Stimulated activated CD8-positive, alpha-beta memory T cell treated with anti-CD3 and anti-CD28 coated beads, Interleukin-12 subunit alpha, Interleukin-12 subunit beta, amount 100 ng/mL, for 1 hour (primary cell): ENCODE measurements around the gene ZMAT2.
A peak's percentile ranks its signal among the peaks of the same experiment; 100 is the strongest.
"Not testable (repeated sequence)": the region's sequence is repeated elsewhere in the genome, so short reads cannot be mapped to it uniquely, and the experiment has no call there.

Source experiments
- DNase-seq: peaks from one replicate; pipeline ENCODE4 v3.0.0-alpha.2; 2020; ENCODE audit warnings: low read depth

The ZMAT2 gene

DNA sequence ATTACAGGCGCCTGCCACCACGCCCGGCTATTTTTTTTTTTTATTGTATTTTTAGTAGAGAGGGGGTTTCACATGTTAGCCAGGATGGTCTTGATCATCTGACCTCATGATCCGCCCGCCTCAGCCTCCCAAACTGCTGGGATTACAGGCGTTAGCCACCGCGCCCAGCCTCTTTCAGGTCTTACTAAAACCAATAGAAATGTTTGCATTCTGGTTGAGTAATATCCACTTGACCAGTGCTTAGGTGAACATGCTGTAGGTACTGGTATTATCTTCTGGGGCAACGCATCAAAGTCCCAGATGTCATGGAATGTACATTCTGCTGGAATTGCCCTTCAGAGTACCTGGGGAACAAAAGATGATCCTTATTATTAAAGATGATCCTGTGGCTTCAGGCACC lies 8.5 kb downstream of the ZMAT2 start:
- DNase-seq = not testable (repeated sequence)

DNA sequence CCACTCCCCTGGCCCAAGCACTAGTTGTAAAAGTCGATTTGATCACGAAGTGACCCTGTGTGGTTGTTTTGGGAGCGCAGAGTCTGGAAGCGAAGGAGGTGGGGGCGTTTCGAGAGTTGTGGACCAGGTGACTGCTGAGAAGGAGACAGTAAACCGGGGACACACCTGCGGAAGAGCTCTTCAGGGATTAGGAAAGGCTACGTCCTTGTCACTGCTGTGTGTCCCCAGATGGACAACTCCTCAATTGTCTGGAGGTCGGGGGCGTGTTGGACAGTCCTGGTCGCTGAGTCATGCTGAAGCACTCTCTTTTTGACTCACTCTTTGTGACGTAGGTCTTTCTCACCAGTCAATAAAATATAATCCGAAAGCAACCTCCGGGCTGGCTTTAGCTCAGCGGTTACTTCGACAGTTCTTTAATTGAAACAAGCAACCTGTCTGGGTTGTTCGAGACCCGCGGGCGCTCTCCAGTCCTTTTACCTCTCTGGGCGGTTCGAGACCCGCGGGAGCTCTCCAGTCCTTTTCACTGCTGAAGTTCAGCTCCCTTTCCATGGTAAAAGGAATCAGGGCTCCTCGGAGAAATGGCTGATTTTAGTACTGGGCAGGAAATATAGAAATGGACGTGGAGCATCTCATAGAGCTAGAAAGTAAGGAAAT lies 10.8 kb downstream of the ZMAT2 start:
- DNase-seq = peak; percentile 84

DNA sequence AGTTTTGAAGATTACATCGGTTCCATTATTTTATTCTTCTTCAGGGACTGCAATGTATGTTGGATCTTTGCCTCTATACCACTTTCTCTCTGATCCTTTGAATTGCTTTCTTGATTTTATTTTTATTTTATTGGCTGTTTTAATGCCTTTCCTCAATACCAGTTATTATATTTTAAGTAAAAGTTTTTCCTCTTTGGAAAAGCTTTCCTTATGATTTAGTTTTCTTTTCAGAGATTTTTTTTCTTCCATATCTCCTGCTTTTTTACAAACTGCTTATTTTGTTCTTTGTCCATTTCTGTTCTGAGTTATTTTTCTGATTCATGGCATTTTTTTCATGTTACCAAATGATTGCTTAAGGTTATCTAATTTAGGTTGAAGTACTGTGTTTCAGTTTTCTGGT lies 11.5 kb downstream of the ZMAT2 start:
- DNase-seq = no peak

DNA sequence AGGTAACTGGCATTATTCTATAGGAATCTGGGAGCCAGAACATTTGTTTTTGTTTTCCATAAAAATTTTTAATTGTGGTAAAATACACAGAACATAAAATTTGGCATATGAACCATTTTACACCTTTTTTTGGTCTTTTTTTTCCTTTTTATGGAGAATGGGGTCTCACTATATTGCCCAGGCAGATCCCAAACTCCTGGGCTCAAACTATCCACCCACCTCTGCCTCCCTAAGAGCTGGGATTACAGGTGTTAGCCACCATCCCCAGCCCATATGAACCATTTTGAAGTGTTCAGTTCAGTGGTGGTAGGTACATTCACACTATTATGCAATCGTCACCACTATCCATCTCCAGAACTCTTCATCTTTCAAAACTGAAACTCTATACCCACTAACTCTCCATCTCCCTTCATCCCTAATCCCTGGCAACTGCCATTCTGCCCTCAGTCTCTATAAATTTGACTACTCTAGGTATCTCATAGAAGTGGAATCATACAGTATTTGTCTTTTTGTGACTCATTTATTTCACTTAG lies 13.4 kb downstream of the ZMAT2 start:
- DNase-seq = no peak

DNA sequence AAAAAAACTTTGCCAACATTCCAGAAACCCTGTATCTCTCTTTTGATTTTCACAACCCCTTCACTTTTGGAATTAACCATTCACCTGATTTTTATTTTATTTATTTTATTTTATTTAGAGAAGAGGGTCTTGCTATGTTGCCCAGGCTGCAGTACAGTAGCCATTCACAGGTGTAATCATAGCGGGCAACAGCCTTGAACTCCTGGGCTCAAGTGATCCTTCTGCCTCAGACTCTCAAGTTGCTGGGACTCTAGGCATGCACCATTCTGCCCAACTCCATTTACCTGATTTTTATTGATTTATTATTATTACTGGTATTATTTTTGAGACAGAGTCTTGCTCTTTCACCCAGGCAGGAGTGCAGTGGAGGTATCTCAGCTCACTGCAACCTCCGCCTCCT lies 16.0 kb downstream of the ZMAT2 start:
- DNase-seq = not testable (repeated sequence)

DNA sequence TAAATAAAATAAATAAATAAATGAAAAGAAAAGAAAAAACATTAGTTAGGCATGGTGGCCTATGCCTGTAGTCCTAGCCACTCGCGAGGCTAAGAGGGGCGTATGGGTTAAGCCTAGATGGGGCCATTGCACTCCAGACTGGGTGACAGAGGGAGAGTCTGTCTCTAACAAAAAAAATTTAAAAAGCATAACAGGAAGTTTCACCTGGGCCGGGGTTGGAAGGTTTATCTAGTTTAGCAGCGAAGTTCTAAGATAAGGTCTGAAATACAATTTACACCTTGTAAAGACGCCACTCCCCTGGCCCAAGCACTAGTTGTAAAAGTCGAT lies 18.0 kb downstream of the ZMAT2 start:
- no peak for DNase-seq

DNA sequence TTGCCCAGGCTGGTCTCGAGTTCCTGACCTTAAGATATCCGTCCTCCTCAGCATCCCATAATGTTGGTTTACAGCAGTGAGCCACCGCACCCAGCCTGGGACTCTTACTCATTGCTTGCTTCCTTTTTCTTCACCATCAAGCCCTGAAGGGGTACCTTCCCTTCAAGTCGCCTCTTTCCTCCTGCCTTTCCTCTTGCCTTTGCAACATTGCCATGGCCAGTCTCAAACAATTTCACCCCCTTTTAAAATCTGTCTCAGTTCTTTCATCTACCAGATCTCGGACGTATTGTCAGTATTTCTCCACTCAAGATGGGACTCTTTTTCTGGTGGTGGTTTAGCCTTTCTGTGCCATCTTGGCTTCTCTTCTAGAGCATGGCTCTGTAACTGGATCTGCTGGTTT lies 20.5 kb downstream of the ZMAT2 start:
- DNase-seq = not testable (repeated sequence)

DNA sequence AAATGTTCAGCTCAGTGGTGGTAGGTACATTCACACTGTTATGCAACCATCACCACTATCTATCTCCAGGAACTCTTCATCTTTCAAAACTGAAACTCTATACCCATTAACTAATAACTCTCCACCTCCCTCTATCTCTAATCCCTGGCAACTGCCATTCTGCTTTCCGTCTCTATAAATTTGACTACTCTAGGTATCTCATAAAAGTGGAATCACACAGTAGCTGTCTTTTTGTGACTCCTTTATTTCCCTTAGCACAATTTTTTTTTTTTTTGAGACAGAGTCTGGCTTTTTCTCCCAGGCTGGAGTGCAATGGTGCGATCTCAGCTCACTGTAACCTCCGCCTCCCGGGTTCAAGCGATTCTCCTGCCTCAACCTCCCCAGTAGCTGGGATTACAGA lies 21.1 kb downstream of the ZMAT2 start:
- DNase-seq = not testable (repeated sequence)

DNA sequence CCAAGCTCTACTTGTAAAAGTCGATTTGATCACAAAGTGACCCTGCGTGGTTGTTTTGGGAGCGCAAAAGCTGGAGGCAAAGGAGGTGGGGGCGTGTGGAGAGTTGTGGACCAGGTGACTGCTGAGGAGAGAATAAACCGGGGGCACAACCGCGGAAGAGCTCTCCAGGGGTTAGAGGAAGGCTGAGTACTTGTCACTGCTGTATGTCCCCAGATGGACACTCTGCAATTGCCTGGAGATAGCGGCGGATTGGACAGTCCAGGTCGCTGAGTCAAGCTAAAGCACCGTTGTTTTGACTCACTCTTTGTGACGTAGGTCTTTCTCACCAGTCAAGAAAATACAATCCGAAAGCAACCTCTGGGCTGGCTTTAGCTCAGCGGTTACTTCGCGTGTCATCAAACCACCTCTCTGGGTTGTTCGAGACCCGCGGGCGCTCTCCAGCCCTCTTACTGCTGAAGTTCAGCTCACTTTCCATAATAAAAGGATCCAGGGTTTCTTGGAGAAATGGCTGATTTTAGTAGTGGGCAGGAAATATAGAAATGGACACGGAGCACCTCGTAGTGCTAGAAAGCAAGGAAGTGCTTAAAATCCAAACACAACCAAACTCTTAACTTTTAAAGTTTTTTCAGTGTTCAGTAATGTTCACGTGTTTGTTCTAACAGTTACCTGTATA lies 25.7 kb downstream of the ZMAT2 start:
- peak; percentile 42 for DNase-seq

DNA sequence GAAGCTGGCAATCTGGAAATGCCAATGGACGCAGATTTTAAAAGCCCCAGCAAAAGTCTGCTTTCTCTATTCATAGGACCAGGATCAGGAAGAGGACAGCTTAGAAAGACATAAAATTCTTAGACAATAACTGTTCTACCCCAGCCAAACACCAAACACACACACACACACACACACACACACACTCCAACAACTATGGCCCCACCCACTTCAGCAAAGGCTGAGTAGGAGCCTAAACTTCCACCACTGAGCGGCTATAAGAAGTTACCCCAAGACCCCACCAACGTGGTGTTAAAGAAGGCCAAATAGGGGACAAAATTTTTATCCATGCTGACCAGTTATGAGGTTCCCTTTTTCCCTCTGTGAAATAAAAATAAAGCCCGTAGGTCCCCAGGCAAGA lies 32.9 kb downstream of the ZMAT2 start:
- no peak for DNase-seq

DNA sequence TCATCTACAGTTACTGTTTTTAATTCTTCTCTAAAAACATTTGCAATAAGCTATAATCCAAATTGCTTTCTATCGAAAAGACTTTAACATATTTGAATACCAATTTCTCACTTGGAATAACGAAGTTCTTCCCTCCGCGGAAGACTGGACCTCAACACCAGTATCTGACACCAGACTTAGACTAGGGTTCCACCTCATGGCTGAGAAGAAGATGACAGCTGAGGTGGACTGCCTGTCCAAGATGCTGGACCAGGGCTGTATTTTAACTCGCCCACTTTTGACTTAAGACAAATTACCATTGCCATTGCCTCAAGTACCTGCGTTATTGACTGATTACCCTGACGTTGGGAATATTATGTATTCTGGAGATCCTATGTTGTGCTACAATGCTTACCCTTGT lies 34.1 kb downstream of the ZMAT2 start:
- no peak for DNase-seq

DNA sequence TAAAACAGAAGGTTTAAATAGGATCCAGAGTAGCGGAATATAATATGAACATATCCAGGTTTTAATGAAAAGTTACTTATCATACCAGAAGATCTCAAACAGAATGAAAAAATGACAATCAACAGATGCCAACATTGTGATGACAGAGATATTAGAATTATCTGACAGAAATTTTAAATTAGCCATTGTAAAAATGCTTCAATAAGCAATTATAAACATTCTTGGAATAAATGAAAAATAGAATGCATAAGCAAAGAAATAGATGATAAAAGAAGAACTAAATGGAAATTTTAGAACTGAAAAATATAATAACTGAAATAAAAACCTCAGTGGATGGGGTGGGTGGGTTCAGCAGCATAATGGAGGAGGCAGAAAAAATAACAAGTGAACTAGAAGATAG lies 37.2 kb downstream of the ZMAT2 start:
- no peak for DNase-seq

DNA sequence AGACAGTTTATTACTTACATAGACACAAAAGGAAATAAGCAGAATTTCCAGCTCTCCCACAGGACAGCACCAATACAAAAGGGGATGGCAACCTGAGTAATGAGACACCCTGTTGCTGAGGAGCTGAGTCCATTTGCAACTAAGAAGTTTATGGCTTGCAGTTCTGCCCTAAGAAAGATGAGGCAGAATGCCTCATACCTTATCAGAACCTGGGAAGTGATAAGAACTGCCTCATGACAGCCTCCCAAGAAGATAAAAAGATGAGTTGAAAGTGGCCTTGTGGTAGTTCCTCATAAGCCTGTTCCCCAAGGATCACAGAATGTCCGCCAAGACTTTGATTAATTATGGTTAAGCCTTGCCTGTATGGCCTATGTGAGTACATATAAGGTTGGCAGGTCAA lies 41.7 kb downstream of the ZMAT2 start:
- no peak for DNase-seq

DNA sequence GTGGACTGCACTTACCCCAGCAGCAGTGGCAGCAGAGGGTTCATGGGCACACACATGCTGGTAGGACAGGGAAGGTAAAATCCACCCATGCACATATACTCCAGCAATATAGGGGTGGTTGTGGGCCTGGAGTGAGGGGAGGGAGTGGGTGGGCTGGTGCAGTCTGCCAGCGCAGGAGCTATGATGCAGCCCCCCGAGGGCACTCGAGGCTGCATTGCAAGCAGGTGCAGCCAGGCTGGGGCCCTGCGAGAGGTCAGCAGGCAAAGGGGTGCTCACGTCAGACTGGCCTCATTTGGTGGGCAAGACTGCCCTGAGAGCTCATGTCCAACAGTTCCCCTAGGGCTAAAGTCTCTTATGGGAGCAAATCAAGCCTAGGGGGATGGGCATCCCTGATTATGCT lies 53.3 kb downstream of the ZMAT2 start:
- DNase-seq = no peak
